Measurements from ENCODE around the gene C1QTNF9B.

- TF ChIP-seq CTCF (IDR thresholded peaks at IDR 0.05; ENCODE audit: low read depth, low read length) (no peak), EZH2phosphoT487 (IDR thresholded peaks at IDR 0.05; ENCODE audit: low read depth) (no peak)
Observed at GRCh38 chr13:23919006-23919405, 21.7 kb upstream of the C1QTNF9B start.

Measured in OCI-LY3 (cell line).